ENCODE data around the gene MED27.

MED27 gene

DNA sequence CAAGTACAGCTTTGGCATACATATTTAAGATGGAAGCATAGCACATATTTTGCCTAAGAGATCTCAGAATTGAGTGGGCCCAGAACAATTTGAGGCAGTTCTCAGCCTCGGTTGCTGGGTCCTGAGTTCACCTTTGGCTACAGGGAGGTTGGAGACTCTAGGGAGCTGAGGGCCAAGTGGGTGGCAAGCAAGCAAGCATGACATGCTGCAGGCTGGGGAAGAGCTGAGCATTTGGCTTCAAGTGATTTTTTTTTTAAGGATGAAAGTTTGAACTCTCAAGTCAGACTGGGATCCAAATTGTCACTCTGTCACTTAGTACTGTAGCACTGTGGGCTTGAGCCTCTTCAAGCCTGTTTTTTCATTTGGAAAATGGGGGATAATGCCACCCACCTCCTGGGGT lies 160.5 kb downstream of the MED27 start:
- DNase-seq (ENCODE audit: low spot score): no peak

DNA sequence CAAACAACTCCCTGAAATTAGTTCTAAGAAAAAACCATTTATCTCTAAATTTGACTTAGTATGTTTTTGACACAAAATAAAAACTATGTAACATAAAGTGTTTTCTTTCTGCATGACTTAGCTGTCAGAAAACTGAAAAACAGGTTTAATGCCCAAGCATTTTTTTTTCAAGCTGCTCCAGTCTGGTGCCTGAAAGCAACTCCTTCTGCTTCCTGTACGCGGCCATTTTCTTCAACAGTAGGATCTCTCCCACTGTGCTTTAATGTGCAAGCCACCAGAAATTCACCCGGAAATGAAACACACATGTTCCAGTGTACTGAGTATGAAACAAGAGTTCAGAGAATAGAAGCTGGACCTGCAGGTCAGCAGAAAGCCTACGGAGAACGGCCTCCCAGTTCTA lies 161.2 kb downstream of the MED27 start:
- DNase-seq (ENCODE audit: low spot score): no peak

DNA sequence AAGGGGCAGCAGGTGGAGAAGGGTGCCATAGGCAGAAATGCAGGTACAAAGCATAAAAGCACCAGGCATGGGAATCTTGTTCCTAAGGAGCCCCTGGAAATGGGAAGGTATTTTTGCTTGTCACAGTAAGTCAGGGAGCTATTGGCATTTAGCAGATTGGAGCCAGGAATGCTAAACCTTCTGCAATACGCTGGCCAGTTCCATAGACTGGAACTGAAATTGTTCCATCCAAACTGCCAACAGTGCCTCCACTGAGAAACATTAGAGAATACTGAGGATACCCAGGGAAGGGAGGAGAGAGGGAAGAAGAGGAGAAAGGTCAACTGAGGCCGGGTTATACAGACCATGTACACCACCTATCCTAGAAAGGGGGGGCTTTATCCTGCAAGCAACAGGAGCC lies 162.7 kb downstream of the MED27 start:
- no peak for DNase-seq (ENCODE audit: low spot score)

DNA sequence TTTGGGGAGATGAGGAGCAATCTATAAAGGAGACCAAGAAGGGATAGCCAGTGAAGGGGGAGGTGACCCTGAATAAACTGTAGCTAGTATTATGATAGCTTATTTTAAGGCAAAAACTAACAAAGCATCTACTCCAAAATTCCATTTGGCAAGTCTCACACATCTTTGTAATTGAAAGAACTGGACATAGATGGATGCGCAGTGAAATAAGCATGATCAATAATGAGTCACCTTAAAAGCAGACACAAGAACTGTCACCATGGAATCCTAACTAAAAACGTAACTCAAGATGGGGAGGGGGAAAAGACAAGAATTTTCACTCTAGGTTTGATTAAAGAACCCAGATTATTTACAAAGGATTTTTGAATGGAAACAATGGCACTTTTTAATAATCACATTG lies 164.5 kb downstream of the MED27 start:
- no peak for DNase-seq (ENCODE audit: low spot score)

DNA sequence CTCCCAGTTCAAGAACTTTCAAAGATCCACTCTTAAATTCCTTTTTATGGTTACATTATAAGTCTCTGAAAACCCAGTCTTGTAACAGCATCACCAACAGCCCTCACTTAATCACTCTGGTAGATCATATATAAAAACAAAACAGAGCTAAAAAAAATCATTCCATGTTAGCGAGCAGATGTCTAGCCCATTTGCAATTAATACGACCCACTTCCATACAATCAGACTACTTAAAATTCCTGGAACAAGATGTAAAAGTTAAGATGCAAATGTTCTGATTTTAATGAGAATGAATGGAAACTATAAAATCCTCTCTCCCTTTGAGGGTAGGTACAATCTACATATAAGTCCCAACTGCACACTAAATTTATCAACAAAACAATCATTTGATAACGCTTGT lies 167.0 kb downstream of the MED27 start:
- no peak for DNase-seq (ENCODE audit: low spot score)

DNA sequence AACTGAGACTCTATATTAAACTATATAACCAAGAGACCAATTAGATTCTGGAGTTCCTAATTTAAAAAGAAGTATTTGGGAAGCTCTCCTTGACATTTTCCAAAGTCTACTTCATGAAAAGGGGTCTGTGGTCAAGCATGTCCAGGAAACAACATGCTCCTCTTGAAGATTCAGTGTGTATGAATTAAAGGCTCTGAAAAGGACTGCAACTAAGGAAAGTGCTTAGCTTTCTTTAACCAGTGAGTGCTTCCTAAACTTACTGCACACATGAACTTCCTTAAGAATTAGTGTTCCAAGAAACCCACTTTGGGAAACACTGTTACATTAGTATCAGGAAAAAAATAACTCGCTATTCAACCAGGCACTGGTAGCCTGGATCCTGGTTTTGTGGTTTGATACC lies 167.6 kb downstream of the MED27 start:
- no peak for DNase-seq (ENCODE audit: low spot score)

DNA sequence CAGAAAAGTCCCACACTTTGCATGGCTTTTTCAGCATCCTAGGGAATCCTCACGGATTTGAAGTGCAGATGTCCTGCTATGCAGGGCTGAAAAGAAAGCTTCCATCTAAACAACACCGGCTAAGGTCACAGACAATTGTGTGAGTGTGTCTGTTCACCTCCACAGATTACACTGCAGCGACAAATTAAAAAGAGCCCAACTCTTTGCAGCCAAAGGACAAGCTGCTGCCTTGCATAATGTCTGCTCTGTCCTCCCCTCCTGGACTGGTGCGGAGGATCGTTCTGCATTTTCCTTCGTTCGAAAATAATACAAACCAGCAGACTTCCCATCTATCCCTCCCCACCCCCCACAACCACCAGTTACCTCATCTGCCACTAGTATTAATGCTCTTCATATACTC lies 169.1 kb downstream of the MED27 start:
- no peak for DNase-seq (ENCODE audit: low spot score)

DNA sequence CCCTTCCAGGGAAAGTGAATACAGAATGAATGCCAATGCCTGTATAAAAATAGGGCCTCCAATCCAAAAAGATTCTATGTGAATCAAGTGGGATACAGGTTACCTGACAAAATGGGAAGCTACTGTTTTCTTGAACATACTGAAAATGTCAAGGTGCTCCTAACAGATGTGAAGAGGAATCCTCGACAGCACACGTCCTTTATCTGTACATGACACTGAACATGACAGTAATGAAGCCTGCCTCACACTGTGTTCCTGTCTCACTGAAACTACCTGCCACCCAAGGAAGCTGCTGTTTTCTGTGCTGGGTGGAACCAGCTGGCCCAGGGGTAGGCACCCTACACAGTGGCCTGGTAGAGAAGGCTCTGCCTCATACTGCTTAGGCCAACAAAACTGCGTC lies 174.5 kb downstream of the MED27 start:
- no peak for DNase-seq (ENCODE audit: low spot score)

DNA sequence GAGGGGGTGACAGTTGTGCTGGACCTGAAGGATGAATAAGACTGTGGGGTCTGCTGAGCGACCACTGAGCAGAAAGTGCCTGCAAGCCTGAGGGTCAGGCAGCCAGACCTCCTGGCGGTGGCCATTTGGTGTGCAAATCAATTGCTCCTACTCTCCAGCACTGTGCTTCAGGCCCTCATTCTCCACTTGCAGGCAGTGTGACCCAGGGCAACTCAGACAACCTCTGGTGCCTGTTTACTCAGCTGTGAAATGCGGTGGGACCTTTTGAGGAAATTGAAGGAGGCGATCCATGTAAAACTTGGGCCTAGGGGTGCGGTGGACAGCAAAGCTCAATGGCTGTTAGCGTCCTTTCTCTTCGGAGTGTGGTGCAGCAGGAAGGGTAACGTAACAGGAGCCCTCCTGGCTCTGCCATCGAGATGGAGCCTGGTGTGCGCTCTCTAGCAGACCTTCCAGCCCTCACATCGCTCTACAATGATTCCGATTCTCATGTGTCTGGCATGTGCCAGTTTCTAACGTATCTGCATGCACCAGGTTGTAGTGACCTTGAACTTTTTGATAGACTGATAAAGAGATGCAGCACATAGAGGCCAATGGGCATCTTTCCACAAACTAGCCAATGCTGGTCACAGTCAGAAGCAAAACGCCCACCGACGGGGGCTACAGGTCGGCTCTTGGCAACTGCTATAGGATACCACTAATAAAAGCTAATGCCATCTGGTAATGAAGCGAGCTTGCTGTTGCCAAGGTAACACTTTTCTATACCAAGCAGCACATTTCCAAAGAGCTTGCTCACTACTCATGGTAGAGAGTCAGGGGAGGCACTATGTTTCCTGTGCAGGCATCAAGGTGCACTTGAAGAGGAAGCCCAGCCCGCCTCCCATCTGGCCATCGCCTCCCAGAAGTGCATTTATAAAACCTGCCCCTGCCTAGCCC lies 180.1 kb downstream of the MED27 start:
- DNase-seq (ENCODE audit: low spot score): no peak

DNA sequence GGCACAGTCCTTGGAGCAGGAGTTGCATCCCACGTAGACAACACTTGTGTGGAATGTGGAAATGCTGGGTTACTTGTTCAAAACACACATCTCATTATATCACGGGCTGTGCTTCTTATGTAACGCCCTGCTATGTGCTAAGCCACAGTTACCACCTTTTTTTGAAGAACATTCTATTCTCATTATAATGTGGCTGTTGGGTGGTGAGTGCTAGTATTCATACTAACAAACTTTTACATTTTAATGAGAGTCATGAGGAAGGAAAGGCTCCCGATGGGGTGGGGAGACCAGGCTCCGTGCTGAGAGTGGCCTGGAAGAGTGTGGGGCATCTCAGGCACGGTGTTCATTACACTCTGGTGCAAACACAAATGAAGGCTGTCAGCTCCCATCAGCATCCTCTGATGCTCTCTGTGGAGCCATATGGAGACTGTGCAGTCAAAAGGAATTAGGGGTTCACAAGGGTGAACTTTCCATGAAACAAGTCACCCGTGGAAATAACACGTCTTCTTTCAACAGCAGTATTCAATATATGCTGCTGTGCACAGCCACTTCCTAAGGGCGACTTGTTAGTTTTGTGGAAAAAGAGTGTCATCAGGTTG lies 186.7 kb downstream of the MED27 start:
- no peak for DNase-seq (ENCODE audit: low spot score)

DNA sequence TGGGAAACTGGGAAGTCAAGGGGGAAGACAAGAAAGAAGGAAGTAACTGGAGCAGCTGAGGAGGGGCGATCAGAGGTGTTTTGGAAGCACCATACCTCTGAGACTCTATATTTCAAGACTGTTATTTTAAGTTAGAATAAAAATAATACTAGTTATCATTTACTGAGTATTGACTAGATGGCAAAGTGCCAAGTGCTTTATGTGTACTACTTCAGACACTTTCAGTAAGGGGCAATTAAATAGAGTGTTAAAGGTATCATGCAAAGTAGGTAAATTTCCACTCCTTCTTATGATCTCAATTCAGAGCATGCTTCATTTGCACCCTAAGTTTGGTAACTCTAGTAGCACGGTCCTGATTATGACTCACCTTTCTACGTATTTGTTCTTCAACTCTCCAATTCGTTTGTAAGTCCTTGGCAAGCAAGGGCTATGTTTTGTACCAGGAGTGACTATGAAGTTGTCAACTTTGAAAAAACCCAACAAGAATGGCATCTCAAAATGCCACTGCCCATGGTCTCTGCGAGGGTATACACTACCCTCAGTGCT lies 187.4 kb downstream of the MED27 start:
- no peak for DNase-seq (ENCODE audit: low spot score)

DNA sequence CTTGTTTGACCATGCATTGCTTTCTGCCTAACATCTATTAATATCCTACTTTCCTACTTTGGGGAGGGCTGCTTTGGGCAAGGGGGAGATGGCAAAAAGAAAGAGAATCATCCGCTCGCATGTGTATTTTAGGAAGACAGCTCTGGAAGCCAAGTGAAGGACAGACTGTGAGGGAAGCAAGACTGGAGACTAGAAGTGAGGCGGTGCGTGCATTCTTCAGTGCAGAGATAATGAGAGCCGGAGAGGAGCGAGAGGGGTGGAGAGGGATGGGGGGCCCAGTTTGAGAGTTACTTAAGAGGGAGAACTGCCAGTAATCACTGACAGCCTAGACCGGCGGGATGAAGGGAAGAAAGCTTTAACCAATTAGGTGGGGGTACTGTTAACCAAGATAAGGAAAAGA lies 188.1 kb downstream of the MED27 start:
- DNase-seq (ENCODE audit: low spot score): no peak

DNA sequence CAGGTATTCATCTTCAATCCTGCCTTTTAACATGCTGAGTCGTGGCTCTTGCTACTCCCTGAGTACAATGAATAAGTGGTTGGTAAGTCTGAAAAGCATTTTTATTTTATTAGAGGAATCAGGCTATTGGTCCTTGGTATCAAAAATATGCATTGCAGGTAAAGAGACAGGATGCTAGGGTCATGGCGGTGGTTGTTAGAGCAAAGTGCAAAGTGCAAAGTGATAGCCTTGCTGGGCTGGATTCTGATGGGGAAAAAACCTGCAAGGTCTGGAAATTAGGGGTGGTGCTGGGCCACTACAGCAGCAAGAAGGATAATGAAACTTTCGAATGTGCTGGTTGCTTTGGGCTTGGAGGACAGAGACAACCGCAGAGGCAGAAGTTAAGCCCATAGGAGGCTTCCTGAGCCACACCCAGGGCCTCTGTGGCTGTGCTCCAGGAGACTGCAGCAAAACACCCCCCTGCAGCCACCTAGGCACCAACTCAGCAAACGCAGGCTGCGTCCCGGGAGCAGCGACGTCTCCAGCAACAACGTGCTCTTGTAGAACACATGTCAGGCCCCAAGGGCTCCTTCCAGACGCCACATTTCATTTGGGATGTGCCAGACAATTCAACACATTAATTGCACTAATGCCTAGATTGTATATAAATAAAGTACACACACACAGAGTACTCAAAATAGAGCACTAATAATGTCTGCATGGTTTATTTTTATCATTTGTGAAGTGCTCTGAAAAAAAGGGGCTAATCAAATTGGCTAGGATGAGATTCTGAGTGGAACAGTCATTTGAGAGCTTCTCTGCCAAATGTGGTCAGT lies 190.0 kb downstream of the MED27 start:
- no peak for DNase-seq (ENCODE audit: low spot score)

DNA sequence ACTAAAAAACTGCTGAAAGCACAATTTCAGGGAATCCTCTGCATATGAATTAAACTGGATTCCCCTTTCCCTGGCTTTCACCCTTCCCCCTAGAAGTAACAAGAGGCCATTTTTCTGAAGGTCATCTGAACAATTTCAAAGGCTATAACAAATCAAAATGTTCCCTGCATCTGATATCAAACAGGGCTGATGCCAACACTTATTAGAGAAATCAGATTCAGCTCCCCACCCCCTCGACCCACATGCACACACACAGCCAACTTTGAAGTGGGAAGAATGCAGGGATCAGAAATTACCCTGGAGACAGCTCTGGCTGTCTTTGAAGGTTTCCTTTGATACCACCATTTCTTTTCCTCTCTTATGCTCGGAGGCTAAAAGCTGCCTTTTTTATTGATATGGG lies 190.7 kb downstream of the MED27 start:
- DNase-seq (ENCODE audit: low spot score): no peak

DNA sequence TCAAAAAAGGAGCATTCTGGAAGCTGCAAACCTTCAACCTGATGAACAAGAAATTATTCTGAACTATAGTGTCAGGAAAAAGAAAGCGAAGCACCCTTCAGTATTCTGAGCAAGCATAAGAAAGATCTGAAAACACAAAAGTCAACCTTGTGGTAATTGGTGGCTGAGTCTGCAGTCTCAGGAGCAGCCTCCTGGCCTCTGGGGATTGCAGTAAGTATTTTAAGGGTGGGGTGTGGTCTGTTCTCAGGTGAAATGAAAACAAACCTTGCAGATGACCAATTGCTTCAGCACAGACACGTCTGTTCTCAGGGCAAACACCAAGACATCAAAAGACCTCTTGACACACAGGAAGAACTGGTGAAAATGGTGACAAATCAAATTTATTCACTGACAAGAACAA lies 192.0 kb downstream of the MED27 start:
- DNase-seq (ENCODE audit: low spot score): no peak

DNA sequence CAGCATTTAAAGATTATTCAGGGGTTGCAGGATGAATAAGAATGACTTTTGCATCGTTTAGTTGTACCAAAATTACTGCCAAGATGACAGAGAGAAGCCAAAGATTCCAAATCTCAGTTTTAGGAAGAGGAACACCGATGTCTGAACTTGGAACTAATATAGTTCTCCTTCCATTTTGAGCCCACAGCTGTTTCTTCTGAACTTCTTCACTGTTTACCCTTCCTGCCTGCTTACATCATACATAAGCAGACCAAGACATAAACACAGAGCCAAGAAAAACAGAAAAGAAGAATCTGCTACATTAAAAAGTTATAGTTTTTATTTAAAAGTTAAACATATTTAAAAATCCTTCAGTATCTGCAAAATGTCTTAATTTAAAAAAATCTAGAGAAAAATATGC lies 192.8 kb downstream of the MED27 start:
- DNase-seq (ENCODE audit: low spot score): no peak

DNA sequence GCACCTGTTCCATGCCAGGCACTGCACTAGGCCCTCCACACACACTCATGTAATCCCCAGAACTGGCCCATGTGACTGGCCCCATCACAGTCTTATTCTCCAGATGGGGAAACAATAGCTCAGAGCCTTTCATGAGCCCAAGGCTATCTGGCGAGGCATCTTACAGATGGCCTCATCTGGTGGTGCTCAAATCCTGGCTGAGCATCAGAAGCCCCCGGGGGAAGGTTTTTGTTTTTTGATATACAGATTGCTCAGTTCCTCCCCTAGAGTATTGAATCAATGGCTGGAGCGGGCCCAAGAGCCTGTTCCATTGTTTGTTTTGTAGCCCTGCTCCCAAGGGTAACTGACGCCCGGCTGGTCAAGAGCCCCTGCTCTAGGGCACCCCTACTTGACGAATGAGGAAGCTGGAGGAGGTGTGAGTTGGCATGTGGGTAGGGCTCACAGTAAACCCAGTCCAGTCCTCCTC lies 194.5 kb downstream of the MED27 start:
- peak; percentile 57 for DNase-seq (ENCODE audit: low spot score)

DNA sequence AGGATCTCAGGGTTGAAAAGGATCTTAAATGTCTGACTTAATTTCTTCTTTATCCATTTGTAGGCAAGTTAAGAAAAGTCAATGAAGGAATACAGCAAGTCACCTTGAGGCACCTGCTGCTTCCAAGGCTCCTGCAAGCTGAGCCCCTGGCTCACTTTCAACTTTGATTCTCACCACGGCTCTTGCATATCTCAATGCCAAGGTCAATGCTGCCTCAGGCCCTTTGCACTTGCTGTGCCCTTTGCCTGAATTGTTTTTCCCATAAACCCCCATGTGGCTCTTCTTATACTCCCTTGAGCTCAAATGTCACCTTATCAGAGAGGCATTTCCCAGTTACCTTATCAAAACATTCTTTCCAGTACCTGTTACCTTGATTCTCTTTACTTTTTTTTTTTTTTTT lies 195.4 kb downstream of the MED27 start:
- no peak for DNase-seq (ENCODE audit: low spot score)

DNA sequence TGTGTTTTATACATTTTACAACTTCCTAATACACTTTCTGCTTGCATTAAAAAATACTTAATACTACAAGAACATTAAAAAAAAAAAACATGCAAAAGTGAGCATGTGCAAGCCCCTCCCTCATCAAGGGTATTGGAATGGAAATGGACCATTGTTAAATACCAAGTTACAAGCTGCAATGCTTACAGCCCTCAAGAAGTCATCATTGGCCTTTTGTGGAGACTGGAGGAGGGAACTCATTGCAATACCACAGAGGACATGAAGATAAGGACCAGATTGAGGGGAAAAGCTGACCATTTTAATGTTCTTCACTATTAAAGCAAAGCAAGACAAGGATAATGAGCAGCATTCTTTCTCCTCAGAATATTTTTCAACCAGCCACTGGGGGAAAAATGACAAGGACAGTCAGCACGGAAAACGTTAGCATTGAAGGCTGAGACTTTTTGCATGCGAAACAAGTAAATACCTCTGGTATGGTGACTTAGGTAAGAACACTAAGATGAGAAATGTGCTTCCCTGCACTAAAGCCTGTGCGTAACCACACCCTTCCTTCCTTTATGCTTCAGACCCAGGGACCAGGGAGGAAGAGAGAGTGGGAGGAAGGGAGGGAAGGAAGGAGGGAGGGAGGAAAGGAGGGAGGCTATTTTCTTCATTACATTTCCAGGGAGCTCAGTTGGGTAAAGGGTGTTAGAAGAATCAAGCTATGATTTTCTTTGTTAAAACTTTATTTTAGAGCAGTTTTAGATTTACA lies 198.7 kb downstream of the MED27 start:
- no peak for DNase-seq (ENCODE audit: low spot score)

DNA sequence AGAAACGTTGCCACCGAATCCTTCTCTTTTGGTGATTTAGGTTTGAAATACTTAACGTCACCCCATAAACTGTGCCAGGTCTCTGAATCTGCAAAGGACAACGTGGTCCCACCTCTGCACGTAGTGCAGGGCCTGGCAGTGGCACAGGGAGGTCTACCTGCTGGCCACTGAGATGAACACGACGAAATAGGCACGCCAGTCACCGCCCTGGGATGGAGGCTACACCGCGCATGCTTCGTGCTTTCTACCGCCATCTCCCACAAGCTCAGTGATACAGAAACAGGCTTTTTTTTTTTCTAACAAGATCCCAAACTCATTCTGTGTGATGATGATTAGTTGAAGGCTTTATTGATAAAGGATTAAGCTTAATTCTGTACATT lies 199.8 kb downstream of the MED27 start:
- no peak for DNase-seq (ENCODE audit: low spot score)

DNA sequence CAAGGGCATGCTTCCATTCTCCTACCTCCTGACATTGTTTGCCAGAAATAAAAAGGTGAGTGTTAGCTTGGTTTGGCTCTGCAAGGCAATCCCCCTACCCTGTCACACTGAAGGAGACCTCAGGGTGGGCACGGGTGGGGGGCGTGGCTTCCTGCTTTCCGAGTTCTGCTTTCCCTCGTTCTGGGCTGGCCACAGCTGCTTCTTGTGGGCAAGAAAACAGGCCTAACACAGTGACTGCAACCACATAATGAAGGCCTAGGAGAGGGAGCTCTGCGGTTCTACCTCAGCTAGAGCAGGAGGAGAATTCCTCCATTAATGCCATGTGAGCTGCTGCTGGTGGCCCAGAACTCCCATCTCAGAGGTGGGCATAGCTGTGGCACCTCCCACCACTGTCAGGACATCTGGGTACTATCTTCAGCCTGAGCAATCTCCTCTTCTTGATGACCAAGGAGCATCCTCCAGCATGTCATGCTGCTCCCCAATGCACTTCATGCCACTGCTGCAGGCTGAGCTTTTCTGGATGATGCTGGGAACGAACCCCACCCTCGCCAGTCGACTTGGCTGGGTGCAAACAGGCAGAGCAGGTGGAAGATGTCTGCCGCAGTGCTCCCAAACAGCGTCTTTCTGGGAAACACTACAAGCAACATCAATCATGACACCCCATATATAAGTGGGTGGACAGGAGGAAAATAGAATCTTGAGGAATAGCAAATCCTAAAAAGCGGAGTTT lies 200.3 kb downstream of the MED27 start:
- no peak for DNase-seq (ENCODE audit: low spot score)
